Esophagus squamous epithelium (tissue), 5 donors: ENCODE measurements around the gene GRK4. TPM values are rescaled to one million over a fixed set of nuclear protein-coding genes. Genes with fewer than 3 reads are reported as not detected.
"Not testable (repeated sequence)": the region's sequence is repeated elsewhere in the genome, so short reads cannot be mapped to it uniquely, and the experiment has no call there.

ENCODE experiments used
- DNase-seq: peaks from one replicate; lab custom pipeline; 2025; lab: John Stamatoyannopoulos, UW
- H3K27ac ChIP-seq, 4 donors: fragments of 200-600 bp; sonication (generic); one replicate each; pipeline ENCODE4 v1.5.1; 2016 to 2019; ENCODE audit warnings: mild to moderate bottlenecking in 1 of 4
- H3K27me3 ChIP-seq, 4 donors: fragments of 200-600 bp; sonication (generic); 1 replicate in 3 of 4; 2 replicates in 1 of 4; pipeline versions ENCODE4 v1.5.1 to v1.6.0; 2017 to 2021; ENCODE audit warnings: antibody characterized with exemption in 1 of 4
- H3K36me3 ChIP-seq, 3 donors: fragments of 200-600 bp; sonication (generic); one replicate each; pipeline ENCODE4 v1.5.1; 2016 to 2019
- H3K4me1 ChIP-seq, 3 donors: fragments of 200-600 bp; sonication (generic); one replicate each; pipeline ENCODE4 v1.5.1; 2017 to 2019
- H3K4me3 ChIP-seq, 4 donors: fragments of 200-600 bp; sonication (generic); 1 replicate in 3 of 4; 2 replicates in 1 of 4; pipeline ENCODE4 v1.5.1; 2016 to 2019; ENCODE audit warnings: mild to moderate bottlenecking in 2 of 4, moderate library complexity in 1 of 4
- H3K9me3 ChIP-seq, 3 donors: fragments of 200-600 bp; sonication (generic); one replicate each; pipeline ENCODE4 v1.5.1; 2016 to 2019
- CTCF ChIP-seq, 6 experiments: fragments of 450-650 bp in 4 of 6; fragments of 200-600 bp in 2 of 6; sonication (generic) in 2 of 6; IDR thresholded peaks; one replicate each; pipeline ENCODE4 v1.5.1; 2016 to 2019; ENCODE audit warnings: antibody characterized with exemption in 6 of 6, mild to moderate bottlenecking in 4 of 6, moderate library complexity in 4 of 6
- POLR2A ChIP-seq, 4 donors: fragments of 450-650 bp; IDR thresholded peaks; one replicate each; pipeline ENCODE4 v1.6.1; 2017; ENCODE audit warnings: antibody characterized with exemption in 4 of 4, mild to moderate bottlenecking in 4 of 4, moderate library complexity in 3 of 4
- WGBS, 2 donors: methylation state at CpG; one replicate each; pipeline ENCODE4 v1.1.5; 2018; 5-methylcytosine and 5-hydroxymethylcytosine counted together
- intact Hi-C: fragments of 100-400 bp; cut with DNase I; formaldehyde crosslinking; loops from one replicate; pipeline ENCODE4 v1.15.0; 2022
- total RNA-seq, 4 donors: library from RNA; depleted of rRNA; stranded (reverse); fragments of >200 nt; gene quantifications; one replicate each; pipeline ENCODE4 v1.1.0, GENCODE V29; 2016
- donor health status: DM: yes; HTN: yes; CAD: no.

GRK4 gene
- total RNA-seq, 4 donors from 2014 or later = 2.9 to 5.5 (median 3.7) TPM

DNA sequence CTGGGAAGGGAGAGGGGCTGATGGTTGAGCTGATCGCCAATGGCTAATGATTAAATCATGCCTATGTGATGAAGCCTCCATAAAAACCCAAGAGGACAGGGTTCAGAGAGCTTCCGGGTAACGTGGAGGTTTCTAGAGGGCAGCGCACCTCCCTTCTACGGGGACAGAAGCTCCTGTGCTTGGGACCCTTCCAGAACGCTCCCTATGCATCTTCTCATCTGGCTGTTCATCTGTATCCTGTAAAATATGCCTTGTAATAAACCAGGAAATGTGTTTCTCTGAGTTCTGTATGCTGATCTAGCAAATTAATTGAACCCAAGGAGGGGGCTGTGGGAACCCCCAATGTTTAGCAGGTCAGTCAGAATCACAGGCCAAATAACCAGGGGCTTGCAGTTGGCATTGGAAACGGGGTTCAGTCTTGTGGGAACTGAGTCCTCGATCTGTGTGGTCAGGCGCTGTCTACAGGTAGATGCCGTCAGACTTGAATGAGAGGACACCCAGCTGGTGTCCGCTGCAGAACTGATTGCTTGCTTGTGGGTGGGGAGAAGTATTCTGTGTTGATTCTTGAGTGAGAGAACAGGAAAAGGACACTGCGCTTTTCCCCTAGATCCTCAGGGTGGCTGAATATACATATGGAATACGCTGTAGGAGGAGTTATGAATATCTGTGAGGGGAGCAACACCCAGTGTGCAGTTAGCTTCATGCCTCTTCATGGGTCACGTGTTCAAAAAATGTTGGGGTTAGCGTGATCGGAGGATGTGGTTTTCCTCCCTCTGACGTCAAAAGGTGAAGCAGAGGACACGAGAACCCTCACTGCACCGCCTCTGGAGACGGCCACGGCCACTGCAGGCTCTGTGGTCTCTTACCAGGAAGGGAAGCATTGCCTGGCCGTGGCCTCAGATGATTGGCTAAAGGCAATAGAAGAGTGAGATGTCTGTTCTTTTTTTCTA is 81.8 kb downstream of the GRK4 start:
- DNase-seq = peak; percentile 31
- H3K27ac ChIP-seq = no peak overlapping the region

GRCh38 chr4:3046162-3046561 is 82.8 kb downstream of the GRK4 start:
- intact Hi-C loops = no loop called here
- 61 to 74% methylated on average over 7 of the region's 7 CpGs for WGBS, 2 donors
- no peaks in the 10 kb centered on the region for H3K27me3 ChIP-seq
- no peak overlapping the region for H3K4me3 ChIP-seq
- H3K4me1 ChIP-seq = peaks cover 14 to 25% (median 15%) of the 10 kb centered on the region in 3 donors
- TF ChIP-seq POLR2A (IDR thresholded peaks at IDR 0.05) (no peak), CTCF (IDR thresholded peaks at IDR 0.05) (no peak)
- H3K27ac ChIP-seq = no peak overlapping the region
- no peaks in the 10 kb centered on the region for H3K36me3 ChIP-seq
- no peak for DNase-seq
- no peaks in the 10 kb centered on the region for H3K9me3 ChIP-seq

More for the DNA sequence above, 81.8 kb downstream of the GRK4 start:
- intact Hi-C loops = no loop called here
- no peaks in the 10 kb centered on the region for H3K9me3 ChIP-seq
- no peak overlapping the region for H3K4me3 ChIP-seq
- H3K36me3 ChIP-seq = no peaks in the 10 kb centered on the region
- WGBS, 2 donors = 68% methylated on average over 19 to 21 of the region's 22 CpGs
- TF ChIP-seq POLR2A (IDR thresholded peaks at IDR 0.05) (no peak), CTCF (IDR thresholded peaks at IDR 0.05) (no peak)
- peaks cover 18 to 32% (median 21%) of the 10 kb centered on the region in 3 donors for H3K4me1 ChIP-seq
- peaks cover 0 to 4% (median 0%) of the 10 kb centered on the region in 4 donors for H3K27me3 ChIP-seq

DNA sequence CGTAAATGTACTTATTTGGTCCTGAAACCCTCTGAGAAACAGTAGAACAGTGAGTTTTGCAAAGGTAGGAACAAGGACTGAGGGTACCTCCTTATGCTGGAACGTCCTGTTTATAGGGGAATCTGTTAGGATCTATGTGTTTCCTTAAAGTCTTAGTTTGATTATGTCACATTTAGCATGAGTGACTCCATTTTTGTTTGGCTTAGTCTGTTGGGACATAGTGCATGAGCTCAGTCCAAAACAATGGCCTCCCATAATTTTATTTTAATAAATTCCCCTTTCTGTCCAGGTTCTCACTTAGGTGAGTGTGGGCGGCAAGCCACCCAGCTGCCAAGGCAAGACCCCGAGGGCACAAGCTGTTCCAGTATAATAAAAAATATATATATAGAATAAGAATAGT is 83.3 kb downstream of the GRK4 start:
- TF ChIP-seq POLR2A (IDR thresholded peaks at IDR 0.05) (no peak), CTCF (IDR thresholded peaks at IDR 0.05) (no peak)
- H3K36me3 ChIP-seq = no peaks in the 10 kb centered on the region
- intact Hi-C loops = no loop called here
- no peaks in the 10 kb centered on the region for H3K9me3 ChIP-seq
- peaks cover 11 to 21% (median 11%) of the 10 kb centered on the region in 3 donors for H3K4me1 ChIP-seq
- no peak for DNase-seq
- H3K4me3 ChIP-seq = no peak overlapping the region
- no peaks in the 10 kb centered on the region for H3K27me3 ChIP-seq
- H3K27ac ChIP-seq = no peak overlapping the region
- WGBS, 2 donors = 71 to 75% methylated on average over 4 of the region's 4 CpGs

GRCh38 chr4:3047464-3048286 is 84.3 kb downstream of the GRK4 start:
- no peaks in the 10 kb centered on the region for H3K36me3 ChIP-seq
- H3K4me3 ChIP-seq = peak overlapping the region; percentile 12 to 54 (median 32)
- peak overlapping the region in 1 of 4 donors; percentile 3 for H3K27ac ChIP-seq
- H3K4me1 ChIP-seq = peaks cover under 1 to 10% (median 7%) of the 10 kb centered on the region in 3 donors
- intact Hi-C loops = no loop called here
- H3K9me3 ChIP-seq = no peaks in the 10 kb centered on the region
- DNase-seq = peak; percentile 62
- WGBS, 2 donors = 47 to 50% methylated on average over 15 to 20 of the region's 20 CpGs
- TF ChIP-seq CTCF (IDR thresholded peaks at IDR 0.05) (peak; percentile 39 to 79 (median 68)), POLR2A (IDR thresholded peaks at IDR 0.05) (no peak)
- no peaks in the 10 kb centered on the region for H3K27me3 ChIP-seq

GRCh38 chr4:3051141-3051897 is 87.9 kb downstream of the GRK4 start:
- H3K27ac ChIP-seq, H3K27me3 ChIP-seq, intact Hi-C loops, H3K36me3 ChIP-seq, DNase-seq, H3K4me3 ChIP-seq, H3K4me1 ChIP-seq: not testable (repeated sequence)
- H3K9me3 ChIP-seq = peaks cover 0 to 20% (median 3%) of the 10 kb centered on the region in 3 donors
- 75 to 76% methylated on average over 9 to 10 of the region's 12 CpGs for WGBS, 2 donors
